ENCODE results near the gene IFFO2. TPM values are rescaled to one million over a fixed set of nuclear protein-coding genes. Genes with fewer than 3 reads are reported as not detected.

IFFO2 gene
- 10 to 100 TPM in 2 of 3 donors, 1 to 10 TPM in 1; 5.8 to 35.3 (median 34.4) TPM for total RNA-seq

- peak within 1 kb of the TSS; percentile 88 to 92 for H3K27ac ChIP-seq
- peak within 1 kb of the TSS; percentile 71 to 84 (median 76) for H3K4me3 ChIP-seq
- peaks cover 0 to 18% of the 10 kb centered on the region in 2 donors for H3K4me1 ChIP-seq
- no peaks in the 10 kb centered on the region for H3K36me3 ChIP-seq
- no peaks in the 10 kb centered on the region for H3K9me3 ChIP-seq
- no peaks in the 10 kb centered on the region for H3K27me3 ChIP-seq
- peak; percentile 97 to 98 for DNase-seq (ENCODE audit: low spot score in 2 of 2)
- intact Hi-C loops (cut with DNase I; ENCODE audit: low total_unique reads) = loop anchor here (5.0 kb wide), 1 partner anchor 49 kb away; no protein-coding TSS in a partner anchor
- TF ChIP-seq POLR2AphosphoS5 (IDR thresholded peaks at IDR 0.05) (peak; percentile 77 to 84 (median 83)), CTCF (IDR thresholded peaks at IDR 0.05) (no peak), POLR2A (IDR thresholded peaks at IDR 0.05) (peak; percentile 62)
Measured at GRCh38 chr1:18956193-18957135, at the start of gene IFFO2. IFFO2 (minus strand) TSS chr1:18956676; CDS start chr1:18956332, 344 bp downstream.

- TF ChIP-seq POLR2A (IDR thresholded peaks at IDR 0.05) (no peak), CTCF (IDR thresholded peaks at IDR 0.05) (no peak), POLR2AphosphoS5 (IDR thresholded peaks at IDR 0.05) (no peak)
- intact Hi-C loops (cut with DNase I; ENCODE audit: low total_unique reads) = no loop called here
- no peak for DNase-seq (ENCODE audit: low spot score in 2 of 2)
- H3K27ac ChIP-seq = no peak overlapping the region
- no peaks in the 10 kb centered on the region for H3K27me3 ChIP-seq
- peaks cover 3 to 15% of the 10 kb centered on the region in 2 donors for H3K4me1 ChIP-seq
- H3K4me3 ChIP-seq = no peak overlapping the region
- no peaks in the 10 kb centered on the region for H3K36me3 ChIP-seq
- H3K9me3 ChIP-seq = peaks cover 0 to 4% of the 10 kb centered on the region in 2 donors
Measured at GRCh38 chr1:19006000-19006399, 49.5 kb upstream of the IFFO2 start.

- peaks cover 0 to 4% of the 10 kb centered on the region in 2 donors for H3K9me3 ChIP-seq
- no peak for DNase-seq (ENCODE audit: low spot score in 2 of 2)
- no peaks in the 10 kb centered on the region for H3K4me1 ChIP-seq
- intact Hi-C loops (cut with DNase I; ENCODE audit: low total_unique reads) = no loop called here
- H3K27me3 ChIP-seq = no peaks in the 10 kb centered on the region
- no peak overlapping the region for H3K4me3 ChIP-seq
- no peak overlapping the region for H3K27ac ChIP-seq
- H3K36me3 ChIP-seq = no peaks in the 10 kb centered on the region
- TF ChIP-seq POLR2AphosphoS5 (IDR thresholded peaks at IDR 0.05) (no peak), CTCF (IDR thresholded peaks at IDR 0.05) (no peak), POLR2A (IDR thresholded peaks at IDR 0.05) (no peak)
Measured at GRCh38 chr1:19003371-19004290, 47.2 kb upstream of the IFFO2 start.

GRCh38 chr1:19000065-19000464 is 43.6 kb upstream of the IFFO2 start:
- H3K36me3 ChIP-seq = no peaks in the 10 kb centered on the region
- peaks cover 0 to 4% of the 10 kb centered on the region in 2 donors for H3K9me3 ChIP-seq
- no peak overlapping the region for H3K4me3 ChIP-seq
- peaks cover 0 to 10% of the 10 kb centered on the region in 2 donors for H3K4me1 ChIP-seq
- intact Hi-C loops (cut with DNase I; ENCODE audit: low total_unique reads) = no loop called here
- no peaks in the 10 kb centered on the region for H3K27me3 ChIP-seq
- peak in 1 of 2 donors; percentile 31 for DNase-seq (ENCODE audit: low spot score in 2 of 2)
- peak overlapping the region; percentile 89 to 94 for H3K27ac ChIP-seq
- TF ChIP-seq CTCF (IDR thresholded peaks at IDR 0.05) = no peak
- no peak for TF ChIP-seq POLR2A (IDR thresholded peaks at IDR 0.05)
- TF ChIP-seq POLR2AphosphoS5 (IDR thresholded peaks at IDR 0.05) = no peak
